GM23338 (cell line): ENCODE data around the gene MAPK1. TPM values are rescaled to one million over a fixed set of nuclear protein-coding genes. Genes with fewer than 3 reads are reported as not detected.

ENCODE experiments used
- ATAC-seq: fragments of 200-7000 bp; cut with Tn5 transposase; 3 replicates; pipeline ENCODE4 v1.9.1; 2020
- DNase-seq: peaks from one replicate; pipeline ENCODE4 v3.0.0-alpha.2; 2015; ENCODE audit warnings: low spot score
- H2AFZ ChIP-seq: fragments of 200-600 bp; sonication (generic); 2 replicates; pipeline ENCODE4 v1.8.0; 2016; ENCODE audit warnings: antibody characterized with exemption, mild to moderate bottlenecking, moderate library complexity
- H3F3A ChIP-seq: fragments of 200-600 bp; sonication (generic); replicated peaks from 2 replicates; pipeline ENCODE4 v1.8.0; 2017; ENCODE audit warnings: antibody characterized with exemption, mixed run types, low read depth
- H3K27ac ChIP-seq: fragments of 200-600 bp; sonication (generic); 2 replicates; pipeline ENCODE4 v1.6.1; 2016; ENCODE audit warnings: low read depth
- H3K27me3 ChIP-seq: fragments of 200-600 bp; sonication (generic); 2 replicates; pipeline ENCODE4 v1.8.0; 2016; ENCODE audit warnings: mild to moderate bottlenecking, mixed run types, moderate library complexity; ENCODE audit not compliant: insufficient read depth
- H3K36me3 ChIP-seq: fragments of 200-600 bp; sonication (generic); 2 replicates; pipeline ENCODE4 v1.8.0; 2016; ENCODE audit warnings: mild to moderate bottlenecking; ENCODE audit not compliant: insufficient read depth
- H3K4me1 ChIP-seq: fragments of 200-600 bp; sonication (generic); 2 replicates; pipeline ENCODE4 v1.8.0; 2016; ENCODE audit warnings: mild to moderate bottlenecking, moderate library complexity; ENCODE audit not compliant: insufficient read depth
- H3K4me2 ChIP-seq: fragments of 200-600 bp; sonication (generic); 2 replicates; pipeline ENCODE4 v1.7.1; 2017; ENCODE audit warnings: mixed run types
- H3K4me3 ChIP-seq: fragments of 200-600 bp; sonication (generic); 2 replicates; pipeline ENCODE4 v1.6.1; 2016; ENCODE audit warnings: mixed run types
- H3K79me2 ChIP-seq: fragments of 200-600 bp; sonication (generic); replicated peaks from 2 replicates; pipeline ENCODE4 v1.8.0; 2017; ENCODE audit warnings: mild to moderate bottlenecking; ENCODE audit not compliant: insufficient read depth
- H3K9me2 ChIP-seq: fragments of 200-600 bp; sonication (generic); 2 replicates; pipeline ENCODE4 v1.8.0; 2017; ENCODE audit not compliant: insufficient read depth
- H4K20me1 ChIP-seq: fragments of 200-600 bp; sonication (generic); replicated peaks from 2 replicates; pipeline ENCODE4 v1.8.0; 2017; ENCODE audit warnings: mild to moderate bottlenecking; ENCODE audit not compliant: insufficient read depth
- H3K27ac Mint-ChIP-seq: 2 replicates; pipeline ENCODE4 v1.8.0; 2020; ENCODE audit warnings: inconsistent platforms, mild to moderate bottlenecking, moderate library complexity, mixed read lengths
- H3K27me3 Mint-ChIP-seq: 3 replicates; pipeline ENCODE4 v1.8.0; 2022; ENCODE audit warnings: low read depth, mild to moderate bottlenecking, moderate library complexity, mixed read lengths, inconsistent platforms; ENCODE audit not compliant: insufficient read depth, poor library complexity
- H3K36me3 Mint-ChIP-seq: 3 replicates; pipeline ENCODE4 v1.8.0; 2021; ENCODE audit warnings: low read depth, mild to moderate bottlenecking, inconsistent platforms, moderate library complexity, mixed read lengths
- H3K4me1 Mint-ChIP-seq: 3 replicates; pipeline ENCODE4 v1.8.0; 2020; ENCODE audit warnings: mild to moderate bottlenecking, inconsistent platforms, mixed read lengths
- H3K4me3 Mint-ChIP-seq: 3 replicates; pipeline ENCODE4 v1.8.0; 2021; ENCODE audit warnings: moderate library complexity, mild to moderate bottlenecking, inconsistent platforms, mixed read lengths
- H3K9me3 Mint-ChIP-seq: 3 replicates; pipeline ENCODE4 v1.8.0; 2020; ENCODE audit warnings: moderate library complexity, mild to moderate bottlenecking, inconsistent platforms, mixed read lengths
- CREB1 ChIP-seq: fragments of 250-450 bp; sonication (Bioruptor Pico); IDR thresholded peaks from 2 replicates; pipeline ENCODE4 v1.5.0; 2020; ENCODE audit warnings: low read depth, mild to moderate bottlenecking, moderate library complexity
- CTCF ChIP-seq, 2 experiments: fragments of 200-600 bp in 1 of 2; sonication (generic) in 1 of 2; conservative IDR thresholded peaks; 2 replicates each; pipeline versions ENCODE4 v1.5.1 to v1.6.1; 2016 to 2017; ENCODE audit warnings: antibody characterized with exemption in 2 of 2, low read depth in 2 of 2, mild to moderate bottlenecking in 2 of 2, moderate library complexity in 1 of 2
- ETS1 ChIP-seq: IDR thresholded peaks from 2 replicates; pipeline ENCODE4 v1.6.1; 2016; ENCODE audit warnings: antibody characterized with exemption
- EZH2 ChIP-seq: fragments of 200-600 bp; sonication (generic); IDR thresholded peaks from one replicate; pipeline ENCODE4 v1.8.0; 2017; ENCODE audit warnings: antibody characterized with exemption, mild to moderate bottlenecking, low read depth; ENCODE audit not compliant: unreplicated experiment
- EZH2phosphoT487 ChIP-seq: fragments of 200-600 bp; sonication (generic); IDR thresholded peaks from one replicate; pipeline ENCODE4 v1.8.1; 2018; ENCODE audit warnings: antibody characterized with exemption; ENCODE audit not compliant: unreplicated experiment
- JUNB ChIP-seq: IDR thresholded peaks from one replicate; pipeline ENCODE4 v1.6.1; 2016; ENCODE audit warnings: antibody characterized with exemption; ENCODE audit not compliant: unreplicated experiment
- NANOG ChIP-seq: IDR thresholded peaks from 2 replicates; pipeline ENCODE4 v1.6.1; 2016; ENCODE audit warnings: antibody characterized with exemption, borderline replicate concordance
- POLR2AphosphoS5 ChIP-seq: IDR thresholded peaks from 2 replicates; pipeline ENCODE4 v1.6.1; 2016; ENCODE audit warnings: antibody characterized with exemption, low read depth
- REST ChIP-seq: IDR thresholded peaks from one replicate; pipeline ENCODE4 v1.6.1; 2018; ENCODE audit warnings: antibody characterized with exemption; ENCODE audit not compliant: unreplicated experiment
- STAT1 ChIP-seq: IDR thresholded peaks from one replicate; pipeline ENCODE4 v1.6.1; 2016; ENCODE audit warnings: antibody characterized with exemption; ENCODE audit not compliant: unreplicated experiment
- ZNF331 ChIP-seq: fragments of 250-450 bp; sonication (Bioruptor Pico); IDR thresholded peaks from 2 replicates; pipeline ENCODE4 v1.5.0; 2020; ENCODE audit warnings: low read depth, mild to moderate bottlenecking, moderate library complexity
- polyA plus RNA-seq: library from polyadenylated mRNA; unstranded; fragments of >200 nt; fragmentation: Nextera tagmentation; extraction: Ambion mirVana; gene quantifications from 2 replicates; pipeline ENCODE4 v1.2.1, GENCODE V29; 2016
- total RNA-seq: library from RNA; depleted of rRNA; stranded (reverse); fragments of >200 nt; shearing (Covaris generic); gene quantifications from 2 replicates; pipeline ENCODE4 v1.2.3, GENCODE V29; 2014

MAPK1 gene
- total and polyA plus RNA-seq, 2 experiments from 2014 or later: 17.4 to 77.5 TPM

- Histone ChIP-seq H3K27ac (no peak overlapping the region), H3F3A (no peaks in the 10 kb centered on the region), H3K36me3 (no peaks in the 10 kb centered on the region), H2AFZ (no peak overlapping the region), H3K4me1 (peaks cover 10% of the 10 kb centered on the region), H3K4me3 (no peak overlapping the region), H3K27me3 (no peaks in the 10 kb centered on the region), H4K20me1 (peaks cover 71% of the 10 kb centered on the region), H3K9me2 (no peaks in the 10 kb centered on the region), H3K79me2 (peaks cover 100% of the 10 kb centered on the region), H3K4me2 (no peak overlapping the region)
- Mint-ChIP-seq H3K9me3 (no peaks in the 10 kb centered on the region), H3K27ac (no peak overlapping the region), H3K27me3 (no peaks in the 10 kb centered on the region), H3K4me3 (no peak overlapping the region), H3K36me3 (no peaks in the 10 kb centered on the region), H3K4me1 (peaks cover 26% of the 10 kb centered on the region)
- ATAC-seq: no peak
- TF ChIP-seq CTCF (conservative IDR thresholded peaks at IDR 0.05; ENCODE audit: low read depth in 2 of 2): no peak
- no peak for TF ChIP-seq EZH2phosphoT487
- no peak for TF ChIP-seq ZNF331 (CRISPR knock-in tag)
- no peak for DNase-seq
Observed at GRCh38 chr22:21828268-21828638, 39.2 kb downstream of the MAPK1 start.

GRCh38 chr22:21827628-21828267 lies 39.7 kb downstream of the MAPK1 start:
- Mint-ChIP-seq H3K27ac (no peak overlapping the region), H3K36me3 (no peaks in the 10 kb centered on the region), H3K4me1 (peaks cover 22% of the 10 kb centered on the region), H3K27me3 (no peaks in the 10 kb centered on the region), H3K4me3 (no peak overlapping the region), H3K9me3 (no peaks in the 10 kb centered on the region)
- Histone ChIP-seq H3K79me2 (peaks cover 100% of the 10 kb centered on the region), H4K20me1 (peaks cover 71% of the 10 kb centered on the region), H3K9me2 (no peaks in the 10 kb centered on the region), H3F3A (no peaks in the 10 kb centered on the region), H3K36me3 (no peaks in the 10 kb centered on the region), H3K27ac (no peak overlapping the region), H3K27me3 (no peaks in the 10 kb centered on the region), H3K4me1 (peaks cover 10% of the 10 kb centered on the region), H3K4me3 (no peak overlapping the region), H2AFZ (no peak overlapping the region), H3K4me2 (no peak overlapping the region)
- DNase-seq (no peak), ATAC-seq (no peak)
- TF ChIP-seq ETS1 (no peak), EZH2 (no peak), CREB1 (CRISPR knock-in tag) (no peak), ZNF331 (CRISPR knock-in tag) (no peak), JUNB (no peak), STAT1 (no peak), REST (no peak), NANOG (no peak), EZH2phosphoT487 (no peak), POLR2AphosphoS5 (no peak)
